H9 (cell line): Measurements from ENCODE around the gene NARF. TPM values are rescaled to one million over a fixed set of nuclear protein-coding genes. Genes with fewer than 3 reads are reported as not detected.
A peak's percentile ranks its signal among the peaks of the same experiment; 100 is the strongest.

Experiments used
- DNase-seq: peaks from one replicate; pipeline ENCODE4 v3.0.0-alpha.2; 2017
- H2AFZ ChIP-seq: one replicate; pipeline ENCODE4 v1.6.1; 2013; ENCODE audit warnings: mild to moderate bottlenecking, low read length, control low read depth, moderate library complexity
- H2AK5ac ChIP-seq: 2 replicates; pipeline ENCODE4 v1.6.1; 2013; ENCODE audit warnings: low read length, control low read depth, mixed read lengths; ENCODE audit not compliant: insufficient read length
- H2BK120ac ChIP-seq: one replicate; pipeline ENCODE4 v1.6.1; 2013; ENCODE audit warnings: low read depth, mild to moderate bottlenecking, low read length, control low read depth, inconsistent platforms; ENCODE audit not compliant: poor library complexity, severe bottlenecking
- H2BK12ac ChIP-seq: 2 replicates; pipeline ENCODE4 v1.6.1; 2013; ENCODE audit warnings: low read length, control low read depth, mixed read lengths, low read depth; ENCODE audit not compliant: insufficient read length
- H2BK15ac ChIP-seq: 2 replicates; pipeline ENCODE4 v1.6.1; 2013; ENCODE audit warnings: low read depth, low read length, control low read depth
- H2BK20ac ChIP-seq: one replicate; pipeline ENCODE4 v1.6.1; 2013; ENCODE audit warnings: low read depth, mild to moderate bottlenecking, low read length, control low read depth, inconsistent platforms; ENCODE audit not compliant: poor library complexity, severe bottlenecking
- H2BK5ac ChIP-seq: 2 replicates; pipeline ENCODE4 v1.6.1; 2013; ENCODE audit warnings: low read length, control low read depth, mixed read lengths; ENCODE audit not compliant: insufficient read length
- H3K14ac ChIP-seq: 2 replicates; pipeline ENCODE4 v1.6.1; 2013; ENCODE audit warnings: low read length, control low read depth; ENCODE audit not compliant: insufficient read depth
- H3K18ac ChIP-seq: 2 replicates; pipeline ENCODE4 v1.6.1; 2013; ENCODE audit warnings: low read depth, mild to moderate bottlenecking, mixed read lengths, low read length, control low read depth; ENCODE audit not compliant: insufficient read length
- H3K23ac ChIP-seq: 2 replicates; pipeline ENCODE4 v1.6.1; 2013; ENCODE audit warnings: low read length, control low read depth, mixed read lengths, low read depth; ENCODE audit not compliant: insufficient read length
- H3K23me2 ChIP-seq: 2 replicates; pipeline ENCODE4 v1.6.1; 2013; ENCODE audit warnings: low read depth, mild to moderate bottlenecking, mixed read lengths, low read length, control low read depth; ENCODE audit not compliant: insufficient read length, poor library complexity, severe bottlenecking
- H3K27ac ChIP-seq: 2 replicates; pipeline ENCODE4 v1.5.1; 2013; ENCODE audit warnings: low read length, control low read depth, mixed read lengths, low read depth; ENCODE audit not compliant: insufficient read length
- H3K27me3 ChIP-seq: 2 replicates; pipeline ENCODE4 v1.6.1; 2013; ENCODE audit warnings: low read length, control low read depth, inconsistent platforms; ENCODE audit not compliant: insufficient read depth
- H3K4ac ChIP-seq: 2 replicates; pipeline ENCODE4 v1.6.1; 2013; ENCODE audit warnings: low read depth, mild to moderate bottlenecking, control low read depth, inconsistent platforms, low read length, moderate library complexity
- H3K4me1 ChIP-seq: 2 replicates; pipeline ENCODE4 v1.6.1; 2013; ENCODE audit warnings: low read length, control low read depth, inconsistent platforms; ENCODE audit not compliant: insufficient read depth
- H3K4me2 ChIP-seq: 2 replicates; pipeline ENCODE4 v1.6.1; 2013; ENCODE audit warnings: low read length, control low read depth, mixed read lengths; ENCODE audit not compliant: insufficient read length, insufficient read depth
- H3K56ac ChIP-seq: 2 replicates; pipeline ENCODE4 v1.6.1; 2013; ENCODE audit warnings: low read depth, mild to moderate bottlenecking, mixed read lengths, low read length, control low read depth; ENCODE audit not compliant: insufficient read length
- H3K79me1 ChIP-seq: 2 replicates; pipeline ENCODE4 v1.6.1; 2013; ENCODE audit warnings: low read depth, mild to moderate bottlenecking, moderate library complexity, low read length, control low read depth, inconsistent platforms; ENCODE audit not compliant: insufficient read depth, poor library complexity, severe bottlenecking
- H3K79me2 ChIP-seq: 2 replicates; pipeline ENCODE4 v1.6.1; 2013; ENCODE audit warnings: low read length, control low read depth, inconsistent platforms; ENCODE audit not compliant: insufficient read depth
- H3K9ac ChIP-seq: 2 replicates; pipeline ENCODE4 v1.6.1; 2013; ENCODE audit warnings: low read length, control low read depth, mixed read lengths; ENCODE audit not compliant: insufficient read length; ENCODE audit errors: extremely low read depth
- H3K9me3 ChIP-seq: one replicate; pipeline ENCODE4 v1.6.1; 2013; ENCODE audit warnings: low read depth, low read length, inconsistent platforms; ENCODE audit not compliant: control insufficient read depth
- H3T11ph ChIP-seq: one replicate; pipeline ENCODE4 v1.6.1; 2013; ENCODE audit warnings: mild to moderate bottlenecking, low read length, control low read depth, inconsistent platforms
- H4K20me1 ChIP-seq: one replicate; pipeline ENCODE4 v1.6.1; 2013; ENCODE audit not compliant: control insufficient read depth, insufficient read length, insufficient read depth
- H4K5ac ChIP-seq: 2 replicates; pipeline ENCODE4 v1.6.1; 2013; ENCODE audit warnings: low read depth, mild to moderate bottlenecking, mixed read lengths, low read length, control low read depth; ENCODE audit not compliant: insufficient read length
- H4K8ac ChIP-seq: replicated peaks from 2 replicates; pipeline ENCODE4 v1.6.1; 2013; ENCODE audit warnings: low read length, control low read depth, mixed read lengths, low read depth; ENCODE audit not compliant: insufficient read length
- H4K91ac ChIP-seq: 2 replicates; pipeline ENCODE4 v1.6.1; 2013; ENCODE audit warnings: low read depth, mild to moderate bottlenecking, moderate library complexity, mixed read lengths, low read length, control low read depth; ENCODE audit not compliant: insufficient read length
- H3K27ac Mint-ChIP-seq, 3 experiments: 2 replicates in 2 of 3; 3 replicates in 1 of 3; pipeline ENCODE4 v1.8.0; 2020 to 2021; ENCODE audit warnings: mixed read lengths in 3 of 3, mild to moderate bottlenecking in 1 of 3, moderate library complexity in 1 of 3
- H3K27me3 Mint-ChIP-seq: 2 replicates; pipeline ENCODE4 v1.8.0; 2021; ENCODE audit warnings: low read depth, mild to moderate bottlenecking, moderate library complexity, mixed read lengths
- H3K36me3 Mint-ChIP-seq, 3 experiments: 2 replicates in 2 of 3; 3 replicates in 1 of 3; pipeline ENCODE4 v1.8.0; 2020 to 2021; ENCODE audit warnings: low read depth in 3 of 3, mixed read lengths in 3 of 3; ENCODE audit not compliant: insufficient read depth in 1 of 3
- H3K4me1 Mint-ChIP-seq, 2 experiments: 2 replicates each; pipeline ENCODE4 v1.8.0; 2020; ENCODE audit warnings: mixed read lengths in 2 of 2
- H3K4me3 Mint-ChIP-seq, 2 experiments: 2 replicates in 1 of 2; 3 replicates in 1 of 2; pipeline ENCODE4 v1.8.0; 2020 to 2021; ENCODE audit warnings: mild to moderate bottlenecking in 2 of 2, mixed read lengths in 2 of 2, moderate library complexity in 1 of 2
- H3K9me3 Mint-ChIP-seq, 2 experiments: 2 replicates in 1 of 2; 3 replicates in 1 of 2; pipeline ENCODE4 v1.8.0; 2020; ENCODE audit warnings: mild to moderate bottlenecking in 2 of 2, mixed read lengths in 2 of 2, moderate library complexity in 1 of 2
- CTCF ChIP-seq: fragments of 200-600 bp; sonication (generic); conservative IDR thresholded peaks from 3 replicates; pipeline ENCODE4 v1.8.0; 2021; ENCODE audit warnings: antibody characterized with exemption, mild to moderate bottlenecking
- WGBS: extraction: QIAGEN DNeasy Blood & Tissue Kit; methylation state at CpG from one replicate; pipeline ENCODE4 v1.1.7; 2013; ENCODE audit warnings: missing lambda C conversion rate, low lambda C conversion rate, mixed read lengths; ENCODE audit not compliant: insufficient read length; ENCODE audit errors: extremely low coverage; 5-methylcytosine and 5-hydroxymethylcytosine counted together
- total RNA-seq: library from RNA; stranded (reverse); gene quantifications from 2 replicates; pipeline ENCODE4 v1.2.1, GENCODE V29; 2021

Gene NARF
- total RNA-seq, 1 experiment from 2014 or later: 124 TPM

- H3K4ac ChIP-seq: no peak overlapping the region
- Mint-ChIP-seq H3K9me3 (no peaks in the 10 kb centered on the region), H3K4me3 (no peak overlapping the region), H3K36me3 (peaks cover 22 to 68% (median 66%) of the 10 kb centered on the region in 3 experiments), H3K4me1 (no peaks in the 10 kb centered on the region), H3K27ac (peak overlapping the region in 1 of 3 experiments; percentile 77; a peak in 1 of 7 replicates), H3K27me3 (no peaks in the 10 kb centered on the region)
- H4K91ac ChIP-seq: no peak overlapping the region
- H2BK20ac ChIP-seq: no peak overlapping the region
- no peak overlapping the region for H3T11ph ChIP-seq
- H2AK5ac ChIP-seq: no peak overlapping the region
- no peaks in the 10 kb centered on the region for H3K79me2 ChIP-seq
- TF ChIP-seq CTCF: no peak
- no peaks in the 10 kb centered on the region for H3K9me3 ChIP-seq
- no peak overlapping the region for H2BK12ac ChIP-seq
- H4K20me1 ChIP-seq: no peaks in the 10 kb centered on the region
- no peak overlapping the region for H3K27ac ChIP-seq
- H2BK5ac ChIP-seq: no peak overlapping the region
- H2AFZ ChIP-seq: no peak overlapping the region
- H2BK15ac ChIP-seq: no peak overlapping the region
- H3K23ac ChIP-seq: no peak overlapping the region
- H4K5ac ChIP-seq: no peak overlapping the region
- H3K56ac ChIP-seq: no peak overlapping the region
- no CpG with 5 or more reads among the region's 11 CpGs for WGBS
- H3K79me1 ChIP-seq: no peaks in the 10 kb centered on the region
- DNase-seq: no peak
- no peaks in the 10 kb centered on the region for H3K4me1 ChIP-seq
- no peak overlapping the region for H3K14ac ChIP-seq
- no peak overlapping the region for H3K9ac ChIP-seq
- H4K8ac ChIP-seq: no peak overlapping the region
- no peaks in the 10 kb centered on the region for H3K23me2 ChIP-seq
- H3K18ac ChIP-seq: no peak overlapping the region
- no peaks in the 10 kb centered on the region for H3K27me3 ChIP-seq
- no peak overlapping the region for H3K4me2 ChIP-seq
- H2BK120ac ChIP-seq: no peak overlapping the region
Observed at GRCh38 chr17:82474223-82475010, 15.9 kb downstream of the NARF start.
